H1 (cell line): Measurements from ENCODE around the gene CFAP65. TPM values are rescaled to one million over a fixed set of nuclear protein-coding genes. Genes with fewer than 3 reads are reported as not detected.

Experiments used
- CHD1 ChIP-seq: IDR thresholded peaks from 2 replicates; pipeline ENCODE4 v1.6.1; 2012; ENCODE audit warnings: low read depth, low read length, improper control_type of control experiment
- CREB1 ChIP-seq: IDR thresholded peaks from 2 replicates; pipeline ENCODE4 v1.6.1; 2012; ENCODE audit warnings: inconsistent platforms
- FOSL1 ChIP-seq: IDR thresholded peaks from 2 replicates; pipeline ENCODE4 v1.6.1; 2011; ENCODE audit warnings: mild to moderate bottlenecking, low read depth, low read length, moderate library complexity; ENCODE audit not compliant: insufficient read depth
- POU5F1 ChIP-seq: IDR thresholded peaks from 2 replicates; pipeline ENCODE4 v1.6.1; 2011; ENCODE audit warnings: low read depth, mild to moderate bottlenecking, low read length, moderate library complexity
- SRF ChIP-seq: IDR thresholded peaks from 2 replicates; pipeline ENCODE4 v1.6.1; 2011; ENCODE audit warnings: mild to moderate bottlenecking, low read depth, low read length, moderate library complexity
- SUZ12 ChIP-seq: fragments of 200-600 bp; sonication (generic); IDR thresholded peaks from 2 replicates; pipeline ENCODE4 v1.6.1; 2012; ENCODE audit warnings: mild to moderate bottlenecking, inconsistent platforms, low read length, moderate library complexity, mixed read lengths
- polyA plus RNA-seq, 7 experiments: library from polyadenylated mRNA; depleted of rRNA in 3 of 7; stranded (reverse) in 5 of 7; unstranded in 2 of 7; fragments of >200 nt in 5 of 7; fragments of 200-250 nt in 2 of 7; gene quantifications; 1 replicate in 5 of 7; 2 replicates in 1 of 7; 4 replicates in 1 of 7; pipeline versions ENCODE4 v1.2.1 to v1.2.3, GENCODE V29; 2011 to 2013; ENCODE audit warnings: missing spikeins in 2 of 7, mixed read lengths in 2 of 7
- total RNA-seq: library from RNA; stranded (reverse); fragmentation: NEBNext Ultra II Directional; extraction: Animal tissue kit (Norgen Biotek cat#: 25700); gene quantifications from 2 replicates; pipeline ENCODE4 v1.2.1, GENCODE V29; 2021

CFAP65 gene
- total and polyA plus RNA-seq, 2 of the 8 experiments (the other 6 are each of a cell fraction or from before 2014, with no cell fraction given) = 0.19 to 0.45 TPM

- no peak for TF ChIP-seq SRF
- no peak; the same call in 1 of the 2 replicates for TF ChIP-seq SUZ12
- TF ChIP-seq CHD1 = no peak
- no peak for TF ChIP-seq POU5F1
- TF ChIP-seq CREB1 = no peak
- TF ChIP-seq FOSL1 = no peak
These were observed 37.3 kb downstream of the CFAP65 start (continued) for GRCh38 chr2:219003979-219004378.
